Liver (tissue), 9 donors: ENCODE data around the gene PYY. TPM values are rescaled to one million over a fixed set of nuclear protein-coding genes. Genes with fewer than 3 reads are reported as not detected.

ENCODE experiments used
- DNase-seq: peaks from one replicate; pipeline ENCODE4 v3.0.0-alpha.2; 2017; ENCODE audit warnings: low spot score
- H3K27ac ChIP-seq, 2 donors: one replicate each; pipeline ENCODE4 v1.7.0; 2013; ENCODE audit warnings: inconsistent platforms in 2 of 2, low read length in 2 of 2, control low read depth in 1 of 2, low read depth in 1 of 2, mild to moderate bottlenecking in 1 of 2
- H3K27me3 ChIP-seq, 4 donors: one replicate each; pipeline versions ENCODE4 v1.6.1 to v1.7.0; 2013; ENCODE audit warnings: low read length in 3 of 4, inconsistent platforms in 1 of 4, mild to moderate bottlenecking in 1 of 4, moderate library complexity in 1 of 4; ENCODE audit not compliant: control insufficient read depth in 4 of 4, insufficient read depth in 4 of 4
- H3K36me3 ChIP-seq, 4 donors: one replicate each; pipeline versions ENCODE4 v1.6.1 to v1.7.0; 2013; ENCODE audit warnings: low read length in 3 of 4, mild to moderate bottlenecking in 3 of 4, low read depth in 1 of 4, moderate library complexity in 1 of 4; ENCODE audit not compliant: control insufficient read depth in 4 of 4, insufficient read depth in 3 of 4
- H3K4me1 ChIP-seq, 4 donors: one replicate each; pipeline versions ENCODE4 v1.6.1 to v1.7.0; 2013; ENCODE audit warnings: low read length in 3 of 4, mild to moderate bottlenecking in 3 of 4, moderate library complexity in 1 of 4; ENCODE audit not compliant: control insufficient read depth in 4 of 4, insufficient read depth in 4 of 4
- H3K4me3 ChIP-seq, 3 donors: one replicate each; pipeline versions ENCODE4 v1.6.1 to v1.7.0; 2013; ENCODE audit warnings: low read length in 3 of 3, control low read depth in 1 of 3, low read depth in 1 of 3, mild to moderate bottlenecking in 1 of 3
- H3K9ac ChIP-seq, 2 donors: one replicate each; pipeline ENCODE4 v1.7.0; 2013; ENCODE audit warnings: low read length in 2 of 2, mild to moderate bottlenecking in 2 of 2, moderate library complexity in 2 of 2, control low read depth in 1 of 2, low read depth in 1 of 2
- H3K9me3 ChIP-seq, 4 donors: one replicate each; pipeline versions ENCODE4 v1.6.1 to v1.7.0; 2013; ENCODE audit warnings: low read length in 3 of 4; ENCODE audit not compliant: control insufficient read depth in 4 of 4
- ATF3 ChIP-seq: IDR thresholded peaks from 2 replicates; pipeline ENCODE4 v1.6.1; 2016; ENCODE audit warnings: antibody characterized with exemption
- EGR1 ChIP-seq, 2 donors: IDR thresholded peaks; 2 replicates each; pipeline ENCODE4 v1.6.1; 2016 to 2018; ENCODE audit warnings: antibody characterized with exemption in 2 of 2, low read depth in 2 of 2
- FOXA1 ChIP-seq: IDR thresholded peaks from 2 replicates; pipeline ENCODE4 v1.6.1; 2016; ENCODE audit warnings: antibody characterized with exemption
- FOXA2 ChIP-seq: IDR thresholded peaks from 2 replicates; pipeline ENCODE4 v1.6.1; 2016; ENCODE audit warnings: antibody characterized with exemption
- GABPA ChIP-seq, 2 donors: IDR thresholded peaks in 1 of 2; conservative IDR thresholded peaks in 1 of 2; 2 replicates each; pipeline ENCODE4 v1.6.1; 2016; ENCODE audit warnings: antibody characterized with exemption in 2 of 2, mild to moderate bottlenecking in 1 of 2, moderate library complexity in 1 of 2
- HNF4A ChIP-seq, 2 donors: conservative IDR thresholded peaks; 2 replicates each; pipeline ENCODE4 v1.6.1; 2016; ENCODE audit warnings: antibody characterized with exemption in 2 of 2, mild to moderate bottlenecking in 2 of 2
- HNF4G ChIP-seq: IDR thresholded peaks from 2 replicates; pipeline ENCODE4 v1.6.1; 2016; ENCODE audit warnings: antibody characterized with exemption
- JUND ChIP-seq, 2 donors: IDR thresholded peaks; 2 replicates each; pipeline ENCODE4 v1.6.1; 2016; ENCODE audit warnings: antibody characterized with exemption in 2 of 2
- NR2F2 ChIP-seq: IDR thresholded peaks from 2 replicates; pipeline ENCODE4 v1.6.1; 2016; ENCODE audit warnings: antibody characterized with exemption
- RAD21 ChIP-seq, 2 donors: IDR thresholded peaks; 2 replicates each; pipeline ENCODE4 v1.6.1; 2016; ENCODE audit warnings: antibody characterized with exemption in 2 of 2, mild to moderate bottlenecking in 2 of 2
- RXRA ChIP-seq, 2 donors: IDR thresholded peaks; 2 replicates each; pipeline ENCODE4 v1.6.1; 2017 to 2018; ENCODE audit warnings: antibody characterized with exemption in 2 of 2, mild to moderate bottlenecking in 1 of 2
- SP1 ChIP-seq: IDR thresholded peaks from 2 replicates; pipeline ENCODE4 v1.6.1; 2018; ENCODE audit warnings: antibody characterized with exemption, mild to moderate bottlenecking
- TAF1 ChIP-seq: conservative IDR thresholded peaks from 2 replicates; pipeline ENCODE4 v1.6.1; 2016; ENCODE audit warnings: antibody characterized with exemption, mild to moderate bottlenecking
- YY1 ChIP-seq: IDR thresholded peaks from 2 replicates; pipeline ENCODE4 v1.6.1; 2016; ENCODE audit warnings: antibody characterized with exemption, mild to moderate bottlenecking
- WGBS: extraction: QIAGEN DNeasy Blood & Tissue Kit; methylation state at CpG from one replicate; pipeline ENCODE4 v1.1.7; 2013; 5-methylcytosine and 5-hydroxymethylcytosine counted together
- polyA plus RNA-seq, 2 donors: library from polyadenylated mRNA; stranded (reverse) in 1 of 2; unstranded in 1 of 2; fragments of 200-250 nt in 1 of 2; fragments of >200 nt in 1 of 2; fragmentation: Nextera tagmentation in 1 of 2; extraction: Ambion mirVana in 1 of 2; gene quantifications; one replicate each; pipeline versions ENCODE4 v1.2.1 to v1.2.3, GENCODE V29; 2013 to 2015
- total RNA-seq, 2 donors: library from RNA; depleted of rRNA; stranded (reverse); fragments of >200 nt; gene quantifications; one replicate each; pipeline ENCODE4 v1.2.3, GENCODE V29; 2014
- TF ChIP-seq, protein P1 (sequence below): fragments of 150-350 bp; IDR thresholded peaks from 2 replicates; pipeline ENCODE4 v1.5.1; 2017; ENCODE audit warnings: improper control_type of control experiment, low read depth, low read length; ENCODE audit not compliant: missing input control
- TF ChIP-seq, protein P2 (sequence below): IDR thresholded peaks from 2 replicates; pipeline ENCODE4 v1.6.1; 2016; ENCODE audit warnings: antibody characterized with exemption, mild to moderate bottlenecking
- TF ChIP-seq, protein P3 (sequence below): IDR thresholded peaks from 2 replicates; pipeline ENCODE4 v1.6.1; 2016; ENCODE audit warnings: antibody characterized with exemption
- TF ChIP-seq, protein P4 (sequence below): IDR thresholded peaks from 2 replicates; pipeline ENCODE4 v1.6.1; 2016; ENCODE audit warnings: antibody characterized with exemption
- donor health status: healthy.
- donor health status: healthy.
- donor health status: healthy.
- donor health status: healthy.
- donor health status: healthy.

The PYY gene
- total and polyA plus RNA-seq, 4 donors: 0.05 TPM; not detected in 3

DNA sequence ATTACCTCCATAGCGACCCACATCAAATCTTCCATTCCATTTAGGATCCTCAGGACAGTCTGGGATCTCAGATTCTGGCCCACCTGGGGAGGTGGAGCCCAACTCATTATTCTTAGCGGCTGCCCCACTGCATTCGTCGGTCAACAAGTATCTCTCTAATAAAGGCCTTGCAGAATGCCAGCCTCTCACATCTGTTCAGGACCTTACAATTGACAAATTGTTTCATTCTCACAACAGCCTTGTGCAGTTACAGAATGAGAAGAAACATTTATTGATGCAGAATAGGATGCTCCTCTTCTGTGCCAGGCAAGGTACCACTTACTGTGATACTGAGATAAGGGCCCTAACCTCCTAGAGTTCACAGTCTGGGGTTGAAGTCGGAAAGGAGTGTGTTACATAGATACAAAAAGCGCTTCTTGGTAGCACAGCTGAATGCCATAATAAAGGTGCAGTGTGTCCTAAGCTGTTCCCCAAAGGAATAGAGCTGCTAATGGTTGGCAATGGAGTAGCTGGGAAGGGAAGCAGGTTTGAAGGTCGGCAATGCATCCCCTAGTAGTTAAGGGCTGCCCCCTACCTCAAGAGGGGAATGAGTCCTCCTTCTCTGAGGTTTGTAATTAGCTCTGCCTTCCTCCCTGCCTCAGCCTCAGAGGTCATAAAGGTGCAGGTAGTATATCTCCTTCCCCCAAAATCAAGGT is 44.1 kb downstream of the PYY start:
- H3K9ac ChIP-seq: no peak overlapping the region
- DNase-seq: no peak
- peaks cover 0 to 18% (median 8%) of the 10 kb centered on the region in 4 donors for H3K27me3 ChIP-seq
- H3K9me3 ChIP-seq: no peaks in the 10 kb centered on the region
- H3K4me3 ChIP-seq: no peak overlapping the region
- H3K27ac ChIP-seq: no peak overlapping the region
- no peak for TF ChIP-seq ATF3
- TF ChIP-seq, protein P1, sequence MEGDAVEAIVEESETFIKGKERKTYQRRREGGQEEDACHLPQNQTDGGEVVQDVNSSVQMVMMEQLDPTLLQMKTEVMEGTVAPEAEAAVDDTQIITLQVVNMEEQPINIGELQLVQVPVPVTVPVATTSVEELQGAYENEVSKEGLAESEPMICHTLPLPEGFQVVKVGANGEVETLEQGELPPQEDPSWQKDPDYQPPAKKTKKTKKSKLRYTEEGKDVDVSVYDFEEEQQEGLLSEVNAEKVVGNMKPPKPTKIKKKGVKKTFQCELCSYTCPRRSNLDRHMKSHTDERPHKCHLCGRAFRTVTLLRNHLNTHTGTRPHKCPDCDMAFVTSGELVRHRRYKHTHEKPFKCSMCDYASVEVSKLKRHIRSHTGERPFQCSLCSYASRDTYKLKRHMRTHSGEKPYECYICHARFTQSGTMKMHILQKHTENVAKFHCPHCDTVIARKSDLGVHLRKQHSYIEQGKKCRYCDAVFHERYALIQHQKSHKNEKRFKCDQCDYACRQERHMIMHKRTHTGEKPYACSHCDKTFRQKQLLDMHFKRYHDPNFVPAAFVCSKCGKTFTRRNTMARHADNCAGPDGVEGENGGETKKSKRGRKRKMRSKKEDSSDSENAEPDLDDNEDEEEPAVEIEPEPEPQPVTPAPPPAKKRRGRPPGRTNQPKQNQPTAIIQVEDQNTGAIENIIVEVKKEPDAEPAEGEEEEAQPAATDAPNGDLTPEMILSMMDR: no peak
- TF ChIP-seq FOXA2: no peak
- no peak for TF ChIP-seq YY1
- TF ChIP-seq SP1: no peak
- TF ChIP-seq, protein P2, sequence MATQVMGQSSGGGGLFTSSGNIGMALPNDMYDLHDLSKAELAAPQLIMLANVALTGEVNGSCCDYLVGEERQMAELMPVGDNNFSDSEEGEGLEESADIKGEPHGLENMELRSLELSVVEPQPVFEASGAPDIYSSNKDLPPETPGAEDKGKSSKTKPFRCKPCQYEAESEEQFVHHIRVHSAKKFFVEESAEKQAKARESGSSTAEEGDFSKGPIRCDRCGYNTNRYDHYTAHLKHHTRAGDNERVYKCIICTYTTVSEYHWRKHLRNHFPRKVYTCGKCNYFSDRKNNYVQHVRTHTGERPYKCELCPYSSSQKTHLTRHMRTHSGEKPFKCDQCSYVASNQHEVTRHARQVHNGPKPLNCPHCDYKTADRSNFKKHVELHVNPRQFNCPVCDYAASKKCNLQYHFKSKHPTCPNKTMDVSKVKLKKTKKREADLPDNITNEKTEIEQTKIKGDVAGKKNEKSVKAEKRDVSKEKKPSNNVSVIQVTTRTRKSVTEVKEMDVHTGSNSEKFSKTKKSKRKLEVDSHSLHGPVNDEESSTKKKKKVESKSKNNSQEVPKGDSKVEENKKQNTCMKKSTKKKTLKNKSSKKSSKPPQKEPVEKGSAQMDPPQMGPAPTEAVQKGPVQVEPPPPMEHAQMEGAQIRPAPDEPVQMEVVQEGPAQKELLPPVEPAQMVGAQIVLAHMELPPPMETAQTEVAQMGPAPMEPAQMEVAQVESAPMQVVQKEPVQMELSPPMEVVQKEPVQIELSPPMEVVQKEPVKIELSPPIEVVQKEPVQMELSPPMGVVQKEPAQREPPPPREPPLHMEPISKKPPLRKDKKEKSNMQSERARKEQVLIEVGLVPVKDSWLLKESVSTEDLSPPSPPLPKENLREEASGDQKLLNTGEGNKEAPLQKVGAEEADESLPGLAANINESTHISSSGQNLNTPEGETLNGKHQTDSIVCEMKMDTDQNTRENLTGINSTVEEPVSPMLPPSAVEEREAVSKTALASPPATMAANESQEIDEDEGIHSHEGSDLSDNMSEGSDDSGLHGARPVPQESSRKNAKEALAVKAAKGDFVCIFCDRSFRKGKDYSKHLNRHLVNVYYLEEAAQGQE: no peak
- no peak for TF ChIP-seq RXRA (IDR thresholded peaks at IDR 0.05)
- no peak for TF ChIP-seq GABPA (IDR thresholded peaks at IDR 0.05 in 1 of 2, conservative IDR thresholded peaks at IDR 0.05 in 1 of 2)
- TF ChIP-seq, protein P3, sequence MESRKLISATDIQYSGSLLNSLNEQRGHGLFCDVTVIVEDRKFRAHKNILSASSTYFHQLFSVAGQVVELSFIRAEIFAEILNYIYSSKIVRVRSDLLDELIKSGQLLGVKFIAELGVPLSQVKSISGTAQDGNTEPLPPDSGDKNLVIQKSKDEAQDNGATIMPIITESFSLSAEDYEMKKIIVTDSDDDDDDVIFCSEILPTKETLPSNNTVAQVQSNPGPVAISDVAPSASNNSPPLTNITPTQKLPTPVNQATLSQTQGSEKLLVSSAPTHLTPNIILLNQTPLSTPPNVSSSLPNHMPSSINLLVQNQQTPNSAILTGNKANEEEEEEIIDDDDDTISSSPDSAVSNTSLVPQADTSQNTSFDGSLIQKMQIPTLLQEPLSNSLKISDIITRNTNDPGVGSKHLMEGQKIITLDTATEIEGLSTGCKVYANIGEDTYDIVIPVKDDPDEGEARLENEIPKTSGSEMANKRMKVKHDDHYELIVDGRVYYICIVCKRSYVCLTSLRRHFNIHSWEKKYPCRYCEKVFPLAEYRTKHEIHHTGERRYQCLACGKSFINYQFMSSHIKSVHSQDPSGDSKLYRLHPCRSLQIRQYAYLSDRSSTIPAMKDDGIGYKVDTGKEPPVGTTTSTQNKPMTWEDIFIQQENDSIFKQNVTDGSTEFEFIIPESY: no peak
- no peak for TF ChIP-seq TAF1
- TF ChIP-seq HNF4G: no peak
- TF ChIP-seq EGR1 (IDR thresholded peaks at IDR 0.05; ENCODE audit: low read depth in 2 of 2): no peak
- no peak for TF ChIP-seq JUND (IDR thresholded peaks at IDR 0.05)
- no peak for TF ChIP-seq HNF4A (conservative IDR thresholded peaks at IDR 0.05)
- TF ChIP-seq, protein P4, sequence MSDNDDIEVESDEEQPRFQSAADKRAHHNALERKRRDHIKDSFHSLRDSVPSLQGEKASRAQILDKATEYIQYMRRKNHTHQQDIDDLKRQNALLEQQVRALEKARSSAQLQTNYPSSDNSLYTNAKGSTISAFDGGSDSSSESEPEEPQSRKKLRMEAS: no peak
- no peak for TF ChIP-seq NR2F2
- no peak for TF ChIP-seq RAD21 (IDR thresholded peaks at IDR 0.05)
- TF ChIP-seq FOXA1: no peak
- 59% methylated on average over 7 of the region's 7 CpGs for WGBS
- H3K36me3 ChIP-seq: no peaks in the 10 kb centered on the region
- H3K4me1 ChIP-seq: peaks cover 0 to 13% (median 10%) of the 10 kb centered on the region in 4 donors
